Activated CD4-positive, alpha-beta T cell treated with anti-CD3 and anti-CD28 coated beads, Interleukin-2, Interleukin-4, amounts not matched to agents 100 ng/mL and 50 ng/mL, durations not matched to agents 16 hours and 8 hours (primary cell): ENCODE measurements around the gene TNFSF12.

ENCODE experiments used
- DNase-seq: peaks from one replicate; pipeline ENCODE4 v3.0.0-alpha.2; 2020; ENCODE audit warnings: low spot score

Gene TNFSF12

GRCh38 chr17:7570351-7570750 is 21.5 kb downstream of the TNFSF12 start:
- no peak for DNase-seq

- DNase-seq: no peak
Measured at GRCh38 chr17:7572338-7572587, 23.4 kb downstream of the TNFSF12 start.

GRCh38 chr17:7572588-7573323 is 23.9 kb downstream of the TNFSF12 start:
- peak; percentile 100 for DNase-seq

- peak; percentile 89 for DNase-seq
Measured at GRCh38 chr17:7573324-7574080, 24.6 kb downstream of the TNFSF12 start.

GRCh38 chr17:7574176-7574953 is 25.5 kb downstream of the TNFSF12 start:
- DNase-seq: no peak

- no peak for DNase-seq
Measured at GRCh38 chr17:7575481-7575883, 26.6 kb downstream of the TNFSF12 start.

GRCh38 chr17:7575959-7576358 is 27.1 kb downstream of the TNFSF12 start:
- no peak for DNase-seq

GRCh38 chr17:7576432-7576937 is 27.6 kb downstream of the TNFSF12 start:
- no peak for DNase-seq

GRCh38 chr17:7577327-7578199 is 28.7 kb downstream of the TNFSF12 start:
- no peak for DNase-seq

GRCh38 chr17:7579001-7579833 is 30.4 kb downstream of the TNFSF12 start, which contains the start of gene CD68:
Gene CD68 (plus strand): TSS chr17:7579638. CDS start chr17:7579678, 40 bp downstream.
- peak; percentile 89 for DNase-seq

GRCh38 chr17:7579834-7580603 is 31.2 kb downstream of the TNFSF12 start:
- no peak for DNase-seq

GRCh38 chr17:7580604-7581575 is 32.0 kb downstream of the TNFSF12 start:
- no peak for DNase-seq

GRCh38 chr17:7582396-7583252 is 33.8 kb downstream of the TNFSF12 start:
- DNase-seq: no peak

- peak; percentile 97 for DNase-seq
Measured at GRCh38 chr17:7583253-7584109, 34.6 kb downstream of the TNFSF12 start, which contains the start of gene MPDU1. Gene MPDU1 (plus strand): TSS chr17:7583852. CDS start chr17:7583863, 11 bp downstream.

- no peak for DNase-seq
Measured at GRCh38 chr17:7586673-7587419, 38.0 kb downstream of the TNFSF12 start.
